ENCODE data around the gene ZDBF2. TPM values are rescaled to one million over a fixed set of nuclear protein-coding genes. Genes with fewer than 3 reads are reported as not detected.
"Not testable (repeated sequence)": the region's sequence is repeated elsewhere in the genome, so short reads cannot be mapped to it uniquely, and the experiment has no call there.

Gene ZDBF2
- total RNA-seq, 1 experiment from 2014 or later = 0.75 TPM

DNA sequence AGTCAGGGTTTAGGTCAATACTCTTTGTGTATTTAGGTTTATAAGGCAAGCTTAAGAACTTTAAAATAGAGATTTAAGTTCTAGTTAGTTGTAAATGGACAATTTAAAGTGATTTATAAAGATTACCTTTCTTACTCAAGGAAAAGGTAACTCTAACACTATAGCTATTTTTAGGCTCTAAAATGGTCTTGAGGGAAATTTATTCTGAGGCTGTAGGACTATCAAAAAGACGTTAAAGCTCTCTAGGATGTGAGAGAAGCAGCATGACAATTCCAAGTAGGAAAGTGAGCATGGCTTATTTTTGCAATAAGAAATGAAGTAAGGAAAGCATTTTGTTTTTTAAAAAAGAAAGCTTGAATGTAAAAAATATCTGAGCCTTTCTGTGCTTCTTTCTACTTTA lies 78.1 kb downstream of the ZDBF2 start:
- H3K4me1 ChIP-seq (ENCODE audit: insufficient read depth, low read length, poor library complexity, severe bottlenecking) = no peaks in the 10 kb centered on the region
- no peaks in the 10 kb centered on the region for H3K27me3 ChIP-seq (replicated peaks; ENCODE audit: insufficient read depth, low read depth, low read length, poor library complexity)
- BruUV-seq (replicated peaks) = no TSS peak
- no peak for DNase-seq (ENCODE audit: low spot score)
- CTCF ChIA-PET = no interaction called here
- H3K4me3 ChIP-seq (ENCODE audit: low read depth, low read length, poor library complexity, severe bottlenecking) = no peak overlapping the region
- H3K36me3 ChIP-seq (ENCODE audit: insufficient read depth, low read length, poor library complexity, severe bottlenecking) = no peaks in the 10 kb centered on the region
- TF ChIP-seq EZH2 (IDR thresholded peaks at IDR 0.05; ENCODE audit: borderline replicate concordance, low read depth, low read length, poor library complexity, severe bottlenecking) = no peak
- TF ChIP-seq CTCF (conservative IDR thresholded peaks at IDR 0.05; ENCODE audit: low read depth, low read length) = no peak
- H3K27ac ChIP-seq (ENCODE audit: low read depth, low read length, poor library complexity, severe bottlenecking) = no peak overlapping the region
- H3K9me3 ChIP-seq (ENCODE audit: low read depth, low read length, poor library complexity, severe bottlenecking) = no peaks in the 10 kb centered on the region
- POLR2A ChIA-PET (ENCODE audit: low non-redundant PET) = no interaction called here
- intact Hi-C loops (cut with micrococcal nuclease; ENCODE audit: unreplicated experiment) = no loop called here

DNA sequence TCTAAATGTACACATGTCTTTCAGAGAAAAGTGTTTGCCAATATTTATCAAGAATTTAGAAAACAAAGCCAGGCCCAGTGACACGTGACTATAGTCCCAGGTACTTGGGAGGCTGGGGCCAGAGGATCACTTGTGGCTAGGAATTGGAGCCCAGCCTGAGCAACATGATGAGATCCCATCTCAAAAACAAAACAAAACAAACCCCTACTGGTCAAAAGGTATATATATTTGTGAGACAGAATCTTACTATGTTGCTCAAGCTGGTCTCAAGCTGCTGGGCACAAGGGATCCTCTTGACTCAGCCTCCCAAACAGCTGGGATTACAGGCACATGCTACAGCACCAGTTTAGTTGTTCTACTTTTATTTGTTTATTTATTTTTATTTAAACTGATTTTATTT lies 79.2 kb downstream of the ZDBF2 start:
- Histone ChIP-seq H3K4me3 (ENCODE audit: low read depth, low read length, poor library complexity, severe bottlenecking) (no peak overlapping the region), H3K27me3 (replicated peaks; ENCODE audit: insufficient read depth, low read depth, low read length, poor library complexity) (no peaks in the 10 kb centered on the region), H3K4me1 (ENCODE audit: insufficient read depth, low read length, poor library complexity, severe bottlenecking) (no peaks in the 10 kb centered on the region), H3K9me3 (ENCODE audit: low read depth, low read length, poor library complexity, severe bottlenecking) (no peaks in the 10 kb centered on the region), H3K36me3 (ENCODE audit: insufficient read depth, low read length, poor library complexity, severe bottlenecking) (no peaks in the 10 kb centered on the region), H3K27ac (ENCODE audit: low read depth, low read length, poor library complexity, severe bottlenecking) (no peak overlapping the region)
- ChIA-PET CTCF (no interaction called here), POLR2A (ENCODE audit: low non-redundant PET) (no interaction called here)
- TF ChIP-seq CTCF (conservative IDR thresholded peaks at IDR 0.05; ENCODE audit: low read depth, low read length) (0 out of 2 replicates have a peak, but pooled peaks have one; percentile 19), EZH2 (IDR thresholded peaks at IDR 0.05; ENCODE audit: borderline replicate concordance, low read depth, low read length, poor library complexity, severe bottlenecking) (no peak)
- DNase-seq (ENCODE audit: low spot score) = peak; percentile 18
- intact Hi-C loops (cut with micrococcal nuclease; ENCODE audit: unreplicated experiment) = no loop called here
- no TSS peak for BruUV-seq (replicated peaks)

DNA sequence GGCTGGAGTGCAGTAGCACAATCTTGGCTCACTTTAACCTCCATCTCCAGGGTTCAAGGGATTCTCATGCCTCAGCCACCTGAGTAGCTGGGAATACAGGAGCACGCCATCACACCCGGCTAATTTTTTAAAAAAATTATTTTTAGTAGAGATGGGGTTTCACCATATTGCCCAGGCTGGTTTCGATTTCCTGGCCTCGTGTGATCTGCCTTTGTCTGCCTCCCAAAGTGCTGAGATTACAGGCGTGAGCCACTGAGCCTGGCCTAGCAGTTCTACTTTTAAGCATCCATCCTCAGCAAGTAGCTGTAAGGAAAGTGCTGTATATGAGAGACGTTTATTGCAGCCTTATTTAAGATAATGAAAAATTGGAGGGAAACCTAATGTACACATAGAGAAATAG lies 79.7 kb downstream of the ZDBF2 start:
- DNase-seq (ENCODE audit: low spot score) = no peak
- H3K4me1 ChIP-seq (ENCODE audit: insufficient read depth, low read length, poor library complexity, severe bottlenecking) = no peaks in the 10 kb centered on the region
- intact Hi-C loops (cut with micrococcal nuclease; ENCODE audit: unreplicated experiment) = no loop called here
- H3K9me3 ChIP-seq (ENCODE audit: low read depth, low read length, poor library complexity, severe bottlenecking) = no peaks in the 10 kb centered on the region
- no peak overlapping the region for H3K27ac ChIP-seq (ENCODE audit: low read depth, low read length, poor library complexity, severe bottlenecking)
- no peaks in the 10 kb centered on the region for H3K36me3 ChIP-seq (ENCODE audit: insufficient read depth, low read length, poor library complexity, severe bottlenecking)
- BruUV-seq (replicated peaks) = no TSS peak
- CTCF ChIA-PET = no interaction called here
- no peaks in the 10 kb centered on the region for H3K27me3 ChIP-seq (replicated peaks; ENCODE audit: insufficient read depth, low read depth, low read length, poor library complexity)
- no peak for TF ChIP-seq CTCF (conservative IDR thresholded peaks at IDR 0.05; ENCODE audit: low read depth, low read length)
- TF ChIP-seq EZH2 (IDR thresholded peaks at IDR 0.05; ENCODE audit: borderline replicate concordance, low read depth, low read length, poor library complexity, severe bottlenecking) = no peak
- no peak overlapping the region for H3K4me3 ChIP-seq (ENCODE audit: low read depth, low read length, poor library complexity, severe bottlenecking)
- POLR2A ChIA-PET (ENCODE audit: low non-redundant PET) = no interaction called here

DNA sequence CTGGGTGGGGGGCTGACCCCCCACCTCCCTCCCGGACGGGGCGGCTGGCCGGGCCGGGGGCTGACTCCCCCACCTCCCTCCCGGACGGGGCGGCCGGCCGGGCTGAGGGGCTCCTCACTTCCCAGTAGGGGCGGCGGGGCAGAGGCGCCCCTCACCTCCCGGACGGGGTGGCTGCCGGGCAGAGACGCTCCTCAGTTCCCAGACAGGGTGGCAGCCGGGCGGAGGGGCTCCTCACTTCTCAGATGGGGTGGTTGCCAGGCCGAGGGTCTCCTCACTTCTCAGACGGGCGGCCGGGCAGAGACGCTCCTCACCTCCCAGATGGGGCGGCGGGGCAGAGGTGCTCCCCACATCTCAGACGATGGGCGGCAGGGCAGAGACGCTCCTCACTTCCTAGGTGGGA lies 82.4 kb downstream of the ZDBF2 start:
- H3K36me3 ChIP-seq (ENCODE audit: insufficient read depth, low read length, poor library complexity, severe bottlenecking); POLR2A ChIA-PET (ENCODE audit: low non-redundant PET); H3K27ac ChIP-seq (ENCODE audit: low read depth, low read length, poor library complexity, severe bottlenecking); BruUV-seq (replicated peaks); H3K4me3 ChIP-seq (ENCODE audit: low read depth, low read length, poor library complexity, severe bottlenecking); DNase-seq (ENCODE audit: low spot score); intact Hi-C loops (cut with micrococcal nuclease; ENCODE audit: unreplicated experiment); H3K27me3 ChIP-seq (replicated peaks; ENCODE audit: insufficient read depth, low read depth, low read length, poor library complexity); CTCF ChIA-PET; H3K4me1 ChIP-seq (ENCODE audit: insufficient read depth, low read length, poor library complexity, severe bottlenecking); H3K9me3 ChIP-seq (ENCODE audit: low read depth, low read length, poor library complexity, severe bottlenecking): not testable (repeated sequence)

DNA sequence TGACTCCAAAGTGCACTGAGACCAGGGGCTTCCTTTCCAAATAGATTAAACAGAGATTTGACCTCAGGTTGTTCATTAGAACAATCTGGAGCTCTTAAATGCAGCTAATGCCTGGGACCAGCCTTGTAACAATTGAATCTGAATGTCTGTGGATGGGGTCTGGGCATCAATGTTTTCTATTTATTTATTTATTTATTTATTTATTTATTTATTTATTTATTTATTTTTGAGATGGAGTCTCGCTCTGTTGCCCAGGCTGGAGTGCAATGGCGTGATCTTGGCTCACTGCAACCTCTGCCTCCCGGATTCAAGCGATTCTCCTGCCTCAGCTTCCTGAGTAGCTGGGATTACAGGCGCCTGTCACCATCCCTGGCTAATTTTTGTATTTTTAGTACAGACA lies 86.4 kb downstream of the ZDBF2 start:
- POLR2A ChIA-PET (ENCODE audit: low non-redundant PET); DNase-seq (ENCODE audit: low spot score); H3K36me3 ChIP-seq (ENCODE audit: insufficient read depth, low read length, poor library complexity, severe bottlenecking); H3K9me3 ChIP-seq (ENCODE audit: low read depth, low read length, poor library complexity, severe bottlenecking); H3K4me1 ChIP-seq (ENCODE audit: insufficient read depth, low read length, poor library complexity, severe bottlenecking); CTCF ChIA-PET; H3K27me3 ChIP-seq (replicated peaks; ENCODE audit: insufficient read depth, low read depth, low read length, poor library complexity); H3K27ac ChIP-seq (ENCODE audit: low read depth, low read length, poor library complexity, severe bottlenecking); H3K4me3 ChIP-seq (ENCODE audit: low read depth, low read length, poor library complexity, severe bottlenecking); BruUV-seq (replicated peaks); intact Hi-C loops (cut with micrococcal nuclease; ENCODE audit: unreplicated experiment): not testable (repeated sequence)

All from A673 (cell line).